HepG2 (cell line): ENCODE measurements around the gene FAM117B. TPM values are rescaled to one million over a fixed set of nuclear protein-coding genes. Genes with fewer than 3 reads are reported as not detected.

ENCODE experiments used
- ARID3A ChIP-seq: IDR thresholded peaks from 2 replicates; pipeline ENCODE4 v1.6.1; 2012; ENCODE audit warnings: low read depth, low read length, improper control_type of control experiment
- ATRX ChIP-seq: sonication (generic); formaldehyde crosslinking; IDR thresholded peaks from 2 replicates; pipeline ENCODE4 v1.4.0; 2020; ENCODE audit warnings: missing genetic modification reagents, borderline replicate concordance
- ETV5 ChIP-seq: IDR thresholded peaks from 2 replicates; pipeline ENCODE4 v1.6.1; 2018; ENCODE audit warnings: missing biosample characterization, missing genetic modification reagents, inconsistent platforms, borderline replicate concordance
- HNF1A ChIP-seq, 2 experiments: sonication (generic) in 1 of 2; formaldehyde crosslinking in 1 of 2; IDR thresholded peaks; 2 replicates each; pipeline versions ENCODE4 v1.4.0 to v1.6.1; 2016 to 2020; ENCODE audit warnings: borderline replicate concordance in 1 of 2, low read depth in 1 of 2, mild to moderate bottlenecking in 1 of 2, missing genetic modification reagents in 1 of 2
- IRF2 ChIP-seq: IDR thresholded peaks from 2 replicates; pipeline ENCODE4 v1.6.1; 2018; ENCODE audit warnings: missing genetic modification reagents, missing compliant biosample characterization
- KLF11 ChIP-seq: IDR thresholded peaks from 2 replicates; pipeline ENCODE4 v1.6.1; 2016; ENCODE audit warnings: missing compliant biosample characterization
- NFRKB ChIP-seq: fragments of 450-650 bp; IDR thresholded peaks from 2 replicates; pipeline ENCODE4 v1.6.1; 2017
- RCOR2 ChIP-seq: IDR thresholded peaks from 2 replicates; pipeline ENCODE4 v1.6.1; 2016; ENCODE audit warnings: missing biosample characterization, missing genetic modification reagents
- SMAD3 ChIP-seq: sonication (generic); formaldehyde crosslinking; IDR thresholded peaks from 2 replicates; pipeline ENCODE4 v1.4.0; 2020; ENCODE audit warnings: missing genetic modification reagents
- SRF ChIP-seq: IDR thresholded peaks from 2 replicates; pipeline ENCODE4 v1.6.1; 2011; ENCODE audit warnings: mild to moderate bottlenecking, low read depth, low read length, moderate library complexity
- SUZ12 ChIP-seq: fragments of 150-350 bp; IDR thresholded peaks from 2 replicates; pipeline ENCODE4 v1.6.1; 2014; ENCODE audit warnings: low read depth, low read length
- TSC22D2 ChIP-seq: sonication (generic); formaldehyde crosslinking; IDR thresholded peaks from 2 replicates; pipeline ENCODE4 v1.5.1; 2020; ENCODE audit warnings: missing genetic modification reagents, mild to moderate bottlenecking, borderline replicate concordance
- U2AF1 ChIP-seq: fragments of 200-400 bp; formaldehyde crosslinking; optimal IDR thresholded peaks from 2 replicates; pipeline ENCODE3; 2017; ENCODE audit warnings: mild to moderate bottlenecking, low read depth, low read length
- ZBTB2 ChIP-seq: sonication (generic); formaldehyde crosslinking; IDR thresholded peaks from 2 replicates; pipeline ENCODE4 v1.8.0; 2022; ENCODE audit warnings: low read depth, missing genetic modification reagents
- ZBTB26 ChIP-seq: IDR thresholded peaks from 2 replicates; pipeline ENCODE4 v1.6.1; 2016; ENCODE audit warnings: missing compliant biosample characterization, missing genetic modification reagents, borderline replicate concordance
- ZMYM4 ChIP-seq: sonication (generic); formaldehyde crosslinking; IDR thresholded peaks from 2 replicates; pipeline ENCODE4 v1.8.1; 2023; ENCODE audit warnings: mild to moderate bottlenecking, missing genetic modification reagents
- ZNF281 ChIP-seq: sonication (generic); formaldehyde crosslinking; IDR thresholded peaks from 2 replicates; pipeline ENCODE4 v1.4.0; 2020; ENCODE audit warnings: missing genetic modification reagents, borderline replicate concordance
- polyA plus RNA-seq, 8 experiments: library from polyadenylated mRNA; depleted of rRNA in 3 of 8; stranded (reverse) in 7 of 8; unstranded in 1 of 8; fragments of >200 nt; fragmentation: Illumina TruSeq in 4 of 8; extraction: Trizol in 4 of 8; gene quantifications; 2 replicates each; pipeline versions ENCODE4 v1.2.1 to v1.2.3, GENCODE V29; 2011 to 2016; ENCODE audit warnings: low read depth in 4 of 8, missing spikeins in 1 of 8, mixed read lengths in 1 of 8; ENCODE audit not compliant: insufficient read depth in 1 of 8
- total RNA-seq, 5 experiments: library from RNA; depleted of rRNA; stranded (reverse); fragments of >200 nt; fragmentation: Illumina TruSeq; extraction: Trizol; gene quantifications; 2 replicates each; pipeline ENCODE4 v1.2.3, GENCODE V29; 2016; ENCODE audit warnings: low read depth in 1 of 5

FAM117B gene
- total and polyA plus RNA-seq, 2 of the 13 experiments (the other 11 are each of a cell fraction or from before 2014, with no cell fraction given), result 5.8 to 11.0 TPM

GRCh38 chr2:202635428-202636212 is 851 bp downstream of the FAM117B start (continued):
- TF ChIP-seq ZNF281 (CRISPR knock-in tag) (peak; percentile 24; the same call in 1 of the 2 replicates), SMAD3 (CRISPR knock-in tag) (0 out of 2 replicates have a peak, but pooled peaks have one; percentile 39), RCOR2 (CRISPR knock-in tag) (0 out of 2 replicates have a peak, but pooled peaks have one; percentile 29), HNF1A (IDR thresholded peaks at IDR 0.05; ENCODE audit: low read depth) (peak; percentile 79; the same call in 1 of the 2 replicates), HNF1A (CRISPR knock-in tag; IDR thresholded peaks at IDR 0.05; ENCODE audit: borderline replicate concordance) (peak; percentile 63; the same call in 1 of the 2 replicates), ATRX (CRISPR knock-in tag) (no peak), ZBTB2 (CRISPR knock-in tag) (no peak), SUZ12 (no peak), IRF2 (peak; percentile 72), ZMYM4 (peak; percentile 71), ETV5 (CRISPR knock-in tag) (peak; percentile 60; the same call in 1 of the 2 replicates), TSC22D2 (CRISPR knock-in tag) (no peak), KLF11 (CRISPR knock-in tag) (0 out of 2 replicates have a peak, but pooled peaks have one; percentile 52), U2AF1 (no peak), ARID3A (peak; percentile 47; the same call in 1 of the 2 replicates), SRF (no peak), ZBTB26 (CRISPR knock-in tag) (peak; percentile 29; the same call in 1 of the 2 replicates), NFRKB (no peak)
